CD8-positive, alpha-beta memory T cell (primary cell): ENCODE data around the gene PPP1R15B. TPM values are rescaled to one million over a fixed set of nuclear protein-coding genes. Genes with fewer than 3 reads are reported as not detected.
A peak's percentile ranks its signal among the peaks of the same experiment; 100 is the strongest.

Experiments used
- CTCF ChIA-PET: fragments of 350-600 bp; sonication (Branson Sonifier 250); formaldehyde crosslinking; loops from one replicate; lab custom pipeline; 2021; ENCODE audit warnings: antibody characterized with exemption; lab: Charles Lee
- POLR2A ChIA-PET: fragments of 350-600 bp; sonication (Branson Sonifier 250); formaldehyde crosslinking; loops from one replicate; lab custom pipeline; 2021; ENCODE audit warnings: antibody characterized with exemption; lab: Charles Lee
- DNase-seq, 5 donors: peaks; one replicate each; pipeline versions ENCODE4 v3.0.0 to v3.0.0-alpha.2; 2020 to 2022; ENCODE audit warnings: mixed read lengths in 1 of 5
- H3K27ac ChIP-seq: one replicate; pipeline ENCODE4 v1.7.0; 2013; ENCODE audit warnings: low read depth, mild to moderate bottlenecking, low read length, moderate library complexity
- H3K27me3 ChIP-seq: 2 replicates; pipeline ENCODE4 v1.7.0; 2013; ENCODE audit warnings: low read length, mild to moderate bottlenecking; ENCODE audit not compliant: insufficient read depth, poor library complexity, severe bottlenecking
- H3K36me3 ChIP-seq: 2 replicates; pipeline ENCODE4 v1.7.0; 2013; ENCODE audit warnings: mild to moderate bottlenecking, low read length, moderate library complexity; ENCODE audit not compliant: insufficient read depth
- H3K4me1 ChIP-seq: 2 replicates; pipeline ENCODE4 v1.7.0; 2013; ENCODE audit warnings: mild to moderate bottlenecking, low read length, moderate library complexity; ENCODE audit not compliant: insufficient read depth
- H3K4me3 ChIP-seq: 2 replicates; pipeline ENCODE4 v1.7.0; 2013; ENCODE audit warnings: mild to moderate bottlenecking, low read length
- H3K9me3 ChIP-seq: 2 replicates; pipeline ENCODE4 v1.7.0; 2013; ENCODE audit warnings: mild to moderate bottlenecking, low read length
- H3K27ac Mint-ChIP-seq, 8 donors: one replicate each; pipeline ENCODE4 v1.8.0; 2020 to 2021; ENCODE audit warnings: mixed read lengths in 8 of 8, mild to moderate bottlenecking in 6 of 8, inconsistent platforms in 3 of 8, moderate library complexity in 3 of 8
- H3K27me3 Mint-ChIP-seq, 2 donors: one replicate each; pipeline ENCODE4 v1.8.0; 2020 to 2021; ENCODE audit warnings: mixed read lengths in 2 of 2, mild to moderate bottlenecking in 1 of 2, moderate library complexity in 1 of 2
- H3K36me3 Mint-ChIP-seq, 3 donors: one replicate each; pipeline ENCODE4 v1.8.0; 2020 to 2021; ENCODE audit warnings: mixed read lengths in 3 of 3, inconsistent platforms in 1 of 3, mild to moderate bottlenecking in 1 of 3
- H3K4me1 Mint-ChIP-seq, 3 donors: one replicate each; pipeline ENCODE4 v1.8.0; 2020 to 2021; ENCODE audit warnings: mixed read lengths in 3 of 3, inconsistent platforms in 1 of 3, mild to moderate bottlenecking in 1 of 3
- H3K4me3 Mint-ChIP-seq, 7 donors: one replicate each; pipeline ENCODE4 v1.8.0; 2020 to 2021; ENCODE audit warnings: mixed read lengths in 7 of 7, mild to moderate bottlenecking in 6 of 7, moderate library complexity in 4 of 7, inconsistent platforms in 2 of 7
- H3K9me3 Mint-ChIP-seq, 5 donors: one replicate each; pipeline ENCODE4 v1.8.0; 2020 to 2022; ENCODE audit warnings: mixed read lengths in 5 of 5, mild to moderate bottlenecking in 3 of 5, moderate library complexity in 2 of 5, inconsistent platforms in 1 of 5
- polyA plus RNA-seq: library from polyadenylated mRNA; unstranded; fragments of 300-500 nt; fragmentation: Illumina TruSeq; gene quantifications from one replicate; pipeline ENCODE4 v1.2.3, GENCODE V29; 2021
- total RNA-seq, 2 experiments: library from RNA; stranded (reverse); gene quantifications; one replicate each; pipeline ENCODE4 v1.2.3, GENCODE V29; 2021

PPP1R15B gene
- total RNA-seq, result 10 to 100 TPM; 80.4 to 82.7 TPM
- polyA plus RNA-seq, result 22.3 TPM

DNA sequence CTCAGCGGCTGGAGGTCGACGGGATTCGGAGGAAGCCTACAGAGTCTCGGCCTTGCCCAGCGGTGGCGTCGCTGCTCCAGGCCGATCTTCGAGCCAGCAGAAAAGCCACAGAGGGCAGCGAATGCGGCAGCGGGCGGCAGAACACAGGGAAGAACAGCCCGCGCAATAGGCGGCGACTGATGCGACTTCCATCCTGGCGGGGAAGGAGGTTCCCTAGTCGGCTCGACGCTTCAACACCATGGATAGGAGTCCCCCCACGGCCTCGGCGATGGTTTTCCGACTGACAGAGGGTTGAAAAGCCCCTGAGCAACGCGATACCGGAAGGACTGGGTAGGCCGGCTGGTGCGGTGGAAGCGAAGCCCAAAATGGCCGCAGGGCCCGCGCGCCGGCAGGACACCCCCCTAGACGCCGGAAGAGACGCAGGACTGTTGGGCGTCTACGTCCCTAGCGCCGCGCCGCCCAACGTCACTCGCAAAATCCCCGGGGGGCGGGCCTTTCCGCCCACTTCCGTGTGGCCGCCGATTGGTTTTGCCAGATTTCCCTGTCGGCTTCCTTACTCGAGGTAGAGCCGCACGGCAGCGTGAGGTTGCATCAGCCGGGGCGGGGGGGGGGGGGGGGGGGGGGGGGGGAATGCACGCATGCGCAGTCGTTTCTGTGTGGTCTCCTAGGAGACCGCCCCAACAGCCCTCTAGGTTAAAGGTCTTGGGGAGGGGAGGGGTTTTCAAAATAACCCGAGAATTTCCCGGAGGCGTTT lies at the start of gene PPP1R15B:
PPP1R15B (minus strand) TSS at position 367 of the 754 bp plus-strand sequence. CDS start 406 bp downstream, outside the sequence.
- peaks cover 15% of the 10 kb centered on the region for H3K36me3 ChIP-seq
- Mint-ChIP-seq H3K9me3 (no peaks in the 10 kb centered on the region), H3K27me3 (peaks cover 0 to 4% of the 10 kb centered on the region in 2 donors), H3K36me3 (peaks cover 0 to 48% (median 5%) of the 10 kb centered on the region in 3 donors), H3K4me1 (peaks cover 15 to 19% (median 18%) of the 10 kb centered on the region in 3 donors), H3K4me3 (peak within 1 kb of the TSS; percentile 93 to 100 (median 99)), H3K27ac (peak within 1 kb of the TSS; percentile 98 to 100 (median 100))
- no peaks in the 10 kb centered on the region for H3K27me3 ChIP-seq
- peak within 1 kb of the TSS; percentile 100 for H3K27ac ChIP-seq
- peak within 1 kb of the TSS; percentile 99 for H3K4me3 ChIP-seq
- peaks cover 5% of the 10 kb centered on the region for H3K4me1 ChIP-seq
- H3K9me3 ChIP-seq, result no peaks in the 10 kb centered on the region
- ChIA-PET CTCF (interaction anchor here (1.0 to 4.9 kb wide), 4 partner anchors 13 to 104 kb away, joined by 3 to 42 read pairs (median 8); partner anchors contain the start of gene MDM4), POLR2A (interaction anchor here (0.5 to 1.6 kb wide), 3 partner anchors 29 to 104 kb away, joined by 4 to 5 read pairs (median 5); partner anchors contain the start of gene MDM4)
- peak; percentile 94 to 99 (median 98) for DNase-seq

- H3K27ac Mint-ChIP-seq, result peak overlapping the region in 7 of 8 donors; percentile 85 to 94 (median 92)
- peaks cover 43% of the 10 kb centered on the region for H3K4me1 ChIP-seq
- no peaks in the 10 kb centered on the region for H3K27me3 Mint-ChIP-seq
- H3K9me3 Mint-ChIP-seq, result no peaks in the 10 kb centered on the region
- POLR2A ChIA-PET, result no interaction called here
- no peak overlapping the region for H3K4me3 ChIP-seq
- CTCF ChIA-PET, result interaction anchor here (4.1 kb wide), 1 partner anchor 14 kb away, joined by 15 read pairs; no protein-coding TSS in a partner anchor
- no peak overlapping the region for H3K27ac ChIP-seq
- H3K36me3 Mint-ChIP-seq, result peaks cover 6 to 75% (median 21%) of the 10 kb centered on the region in 3 donors
- H3K27me3 ChIP-seq, result no peaks in the 10 kb centered on the region
- H3K4me1 Mint-ChIP-seq, result peaks cover 48 to 64% (median 63%) of the 10 kb centered on the region in 3 donors
- H3K36me3 ChIP-seq, result no peaks in the 10 kb centered on the region
- DNase-seq, result no peak
- H3K4me3 Mint-ChIP-seq, result peak overlapping the region in 1 of 7 donors; percentile 42
- H3K9me3 ChIP-seq, result no peaks in the 10 kb centered on the region
Observed at GRCh38 chr1:204460346-204460745, 48.7 kb upstream of the PPP1R15B start.

- Histone ChIP-seq H3K9me3 (no peaks in the 10 kb centered on the region), H3K27ac (no peak overlapping the region), H3K4me1 (peaks cover 37% of the 10 kb centered on the region), H3K36me3 (no peaks in the 10 kb centered on the region), H3K27me3 (no peaks in the 10 kb centered on the region), H3K4me3 (no peak overlapping the region)
- H3K27ac Mint-ChIP-seq, result peak overlapping the region in 6 of 8 donors; percentile 38 to 94 (median 67)
- no peaks in the 10 kb centered on the region for H3K9me3 Mint-ChIP-seq
- ChIA-PET POLR2A (no interaction called here), CTCF (interaction anchor here (4.1 kb wide), 1 partner anchor 13 kb away, joined by 15 read pairs; no protein-coding TSS in a partner anchor)
- H3K27me3 Mint-ChIP-seq, result no peaks in the 10 kb centered on the region
- peaks cover 6 to 73% (median 21%) of the 10 kb centered on the region in 3 donors for H3K36me3 Mint-ChIP-seq
- peaks cover 42 to 61% (median 60%) of the 10 kb centered on the region in 3 donors for H3K4me1 Mint-ChIP-seq
- no peak for DNase-seq
- H3K4me3 Mint-ChIP-seq, result no peak overlapping the region
Observed at GRCh38 chr1:204459706-204460105, 48.1 kb upstream of the PPP1R15B start.

DNA sequence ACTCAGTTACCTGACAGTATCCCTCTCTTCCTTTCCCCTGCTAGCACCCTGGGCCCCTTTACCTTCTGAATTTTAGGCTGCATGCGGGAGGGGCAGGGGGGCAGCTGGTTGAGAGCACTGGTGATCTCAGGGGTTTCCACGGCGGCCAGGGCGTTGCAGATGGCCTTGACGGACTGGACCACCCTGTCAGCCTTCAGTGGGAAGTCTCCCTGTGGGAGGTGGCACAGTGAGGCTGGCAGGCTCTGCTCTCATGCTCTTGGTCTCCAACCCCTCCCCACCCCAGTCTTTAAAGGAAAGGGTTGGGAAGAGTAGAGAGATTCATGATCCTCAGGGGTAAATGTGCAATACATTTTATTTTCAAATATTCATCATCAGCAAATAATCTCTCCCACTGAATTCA lies 46.0 kb upstream of the PPP1R15B start:
- Mint-ChIP-seq H3K27me3 (no peaks in the 10 kb centered on the region), H3K9me3 (no peaks in the 10 kb centered on the region), H3K27ac (peak overlapping the region in 7 of 8 donors; percentile 1 to 83 (median 54)), H3K4me1 (peaks cover 39 to 54% (median 52%) of the 10 kb centered on the region in 3 donors), H3K4me3 (no peak overlapping the region), H3K36me3 (peaks cover 6 to 67% (median 26%) of the 10 kb centered on the region in 3 donors)
- Histone ChIP-seq H3K27ac (no peak overlapping the region), H3K9me3 (no peaks in the 10 kb centered on the region), H3K4me3 (no peak overlapping the region), H3K27me3 (no peaks in the 10 kb centered on the region), H3K4me1 (peaks cover 28% of the 10 kb centered on the region), H3K36me3 (no peaks in the 10 kb centered on the region)
- ChIA-PET CTCF (interaction anchor here (0.8 to 2.2 kb wide), 6 partner anchors 11 to 50 kb away, joined by 4 to 11 read pairs (median 4); partner anchors contain the start of gene PIK3C2B), POLR2A (no interaction called here)
- no peak for DNase-seq

GRCh38 chr1:204456826-204457442 lies 45.3 kb upstream of the PPP1R15B start:
- no peak overlapping the region for H3K27ac ChIP-seq
- Mint-ChIP-seq H3K36me3 (peaks cover 6 to 68% (median 26%) of the 10 kb centered on the region in 3 donors), H3K27ac (peak overlapping the region in 6 of 8 donors; percentile 52 to 83 (median 67)), H3K27me3 (no peaks in the 10 kb centered on the region), H3K4me3 (no peak overlapping the region), H3K4me1 (peaks cover 35 to 52% (median 49%) of the 10 kb centered on the region in 3 donors), H3K9me3 (no peaks in the 10 kb centered on the region)
- no peak overlapping the region for H3K4me3 ChIP-seq
- POLR2A ChIA-PET, result no interaction called here
- peaks cover 27% of the 10 kb centered on the region for H3K4me1 ChIP-seq
- H3K36me3 ChIP-seq, result no peaks in the 10 kb centered on the region
- no peak for DNase-seq
- no peaks in the 10 kb centered on the region for H3K27me3 ChIP-seq
- no peaks in the 10 kb centered on the region for H3K9me3 ChIP-seq
- CTCF ChIA-PET, result interaction anchor here (1.1 to 2.2 kb wide), 4 partner anchors 10 to 51 kb away, joined by 4 to 11 read pairs (median 5); partner anchors contain the start of gene PIK3C2B

- Mint-ChIP-seq H3K27me3 (no peaks in the 10 kb centered on the region), H3K9me3 (no peaks in the 10 kb centered on the region), H3K4me3 (no peak overlapping the region), H3K36me3 (peaks cover 6 to 69% (median 25%) of the 10 kb centered on the region in 3 donors), H3K27ac (peak overlapping the region in 3 of 8 donors; percentile 14 to 61 (median 30)), H3K4me1 (peaks cover 25 to 46% (median 42%) of the 10 kb centered on the region in 3 donors)
- ChIA-PET CTCF (interaction anchor here (1.1 kb wide), 1 partner anchor 48 kb away, joined by 4 read pairs; no protein-coding TSS in a partner anchor), POLR2A (no interaction called here)
- H3K36me3 ChIP-seq, result no peaks in the 10 kb centered on the region
- peaks cover 16% of the 10 kb centered on the region for H3K4me1 ChIP-seq
- DNase-seq, result no peak
- no peaks in the 10 kb centered on the region for H3K27me3 ChIP-seq
- H3K4me3 ChIP-seq, result no peak overlapping the region
- H3K27ac ChIP-seq, result no peak overlapping the region
- H3K9me3 ChIP-seq, result no peaks in the 10 kb centered on the region
Observed at GRCh38 chr1:204455831-204456145, 44.2 kb upstream of the PPP1R15B start.

GRCh38 chr1:204455063-204455830 lies 43.6 kb upstream of the PPP1R15B start:
- Histone ChIP-seq H3K9me3 (no peaks in the 10 kb centered on the region), H3K4me1 (peaks cover 14% of the 10 kb centered on the region), H3K27ac (no peak overlapping the region), H3K27me3 (no peaks in the 10 kb centered on the region), H3K4me3 (no peak overlapping the region), H3K36me3 (no peaks in the 10 kb centered on the region)
- ChIA-PET CTCF (interaction anchor here (0.9 to 14.0 kb wide), 2 partner anchors 9 to 44 kb away, joined by 7 to 496 read pairs; partner anchors contain the start of gene PIK3C2B), POLR2A (interaction anchor here (0.6 to 1.2 kb wide), 3 partner anchors 17 to 39 kb away, joined by 3 to 4 read pairs (median 4); partner anchors contain the start of gene PIK3C2B)
- Mint-ChIP-seq H3K27me3 (no peaks in the 10 kb centered on the region), H3K4me3 (no peak overlapping the region), H3K36me3 (peaks cover 2 to 69% (median 23%) of the 10 kb centered on the region in 3 donors), H3K9me3 (no peaks in the 10 kb centered on the region), H3K27ac (peak overlapping the region in 6 of 8 donors; percentile 31 to 97 (median 86)), H3K4me1 (peaks cover 25 to 44% (median 40%) of the 10 kb centered on the region in 3 donors)
- no peak for DNase-seq
